Measurements from ENCODE around the gene SELL.
"Not testable (repeated sequence)": the region's sequence is repeated elsewhere in the genome, so short reads cannot be mapped to it uniquely, and the experiment has no call there.

Gene SELL

DNA sequence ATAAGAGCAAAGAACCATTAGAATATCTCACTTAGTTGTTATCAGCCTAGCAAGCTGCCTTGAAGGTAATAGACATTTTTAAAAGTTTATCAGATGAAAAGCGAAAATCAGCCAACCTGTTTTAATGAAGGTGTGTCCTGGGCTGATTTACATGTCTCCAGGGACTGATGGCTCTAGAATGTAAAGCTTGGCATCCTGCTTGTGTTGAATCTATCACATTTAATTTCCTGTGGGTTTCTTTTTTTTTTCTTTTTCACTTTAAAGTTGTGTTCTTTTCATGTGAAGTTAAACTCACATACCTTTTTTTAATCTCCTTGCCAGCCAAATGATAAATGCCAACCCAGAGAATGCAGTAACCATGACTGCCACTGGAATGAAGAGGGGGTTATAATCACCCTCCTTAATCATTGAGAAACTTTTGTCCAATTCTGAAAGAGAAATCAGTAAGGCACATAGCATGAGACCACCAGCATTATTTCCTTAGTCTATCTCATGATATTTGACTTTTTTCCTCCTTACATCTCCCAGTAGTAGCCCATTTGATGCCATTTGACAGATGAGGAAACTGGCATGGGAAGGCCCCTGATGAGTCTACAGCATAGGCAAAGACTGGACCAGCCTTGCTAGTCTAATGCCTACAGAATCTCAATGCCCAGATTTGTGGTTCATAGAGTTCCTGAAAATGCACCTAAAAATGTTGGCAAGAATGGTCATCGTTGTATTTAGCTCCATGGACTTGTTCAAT, 10.0 kb downstream of the SELL start:
- no peak for DNase-seq

DNA sequence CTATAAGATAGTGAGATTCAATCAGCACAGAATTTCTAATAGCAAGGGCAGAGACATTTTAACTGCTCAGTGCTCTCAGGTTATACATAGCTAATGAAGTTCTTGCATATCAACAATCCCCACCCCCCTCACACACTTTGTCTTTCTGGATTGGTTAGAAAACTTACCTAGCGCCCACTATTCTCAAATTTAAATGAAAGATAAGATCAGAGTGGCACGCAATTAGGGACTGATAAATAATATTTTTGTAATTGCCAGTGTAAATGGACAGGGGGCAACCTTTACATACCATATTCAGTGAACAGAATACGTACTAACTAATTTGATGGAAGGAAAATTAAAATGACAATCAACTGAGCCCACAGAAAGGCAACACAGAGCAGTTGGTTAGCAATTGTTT, 11.7 kb downstream of the SELL start:
- DNase-seq, result no peak

DNA sequence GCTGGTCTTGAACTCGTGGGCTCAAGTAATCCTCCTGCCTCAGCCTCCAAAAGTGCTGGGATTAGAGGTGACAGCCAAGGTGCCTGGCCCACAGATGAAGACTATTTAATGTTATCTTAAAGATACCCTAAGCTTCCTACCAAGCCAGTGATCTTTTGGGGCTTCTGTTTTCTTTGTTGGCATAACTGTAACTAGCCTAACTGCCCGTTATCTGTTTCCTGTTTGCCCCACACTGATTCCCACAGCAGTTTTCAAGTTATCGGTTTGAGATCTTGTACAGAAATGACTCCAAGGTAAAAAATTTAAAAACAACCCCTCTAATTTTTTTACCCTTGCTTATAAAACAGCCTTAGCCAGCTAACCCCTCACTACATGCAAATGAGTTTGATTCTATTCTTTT, 12.4 kb downstream of the SELL start:
- DNase-seq, result no peak

DNA sequence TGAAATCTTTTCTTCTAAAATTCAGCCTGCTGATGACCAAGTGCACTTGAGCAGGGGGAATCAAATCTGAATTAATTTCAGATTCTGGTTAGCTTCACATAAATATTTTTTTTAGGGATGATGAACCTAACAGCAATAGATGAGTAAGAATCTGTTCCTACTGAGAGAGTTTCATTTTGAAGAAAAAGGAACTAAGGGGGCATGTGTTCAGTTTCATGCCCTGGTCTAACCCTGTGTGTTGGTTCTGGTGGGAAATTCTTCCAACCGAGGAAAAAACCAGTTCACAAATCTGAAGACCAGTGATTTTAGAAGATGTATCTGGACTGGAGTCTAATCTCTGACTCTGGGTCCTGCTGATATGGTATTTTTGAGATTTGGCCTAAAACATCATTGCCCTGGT, 13.7 kb downstream of the SELL start:
- DNase-seq, result no peak

DNA sequence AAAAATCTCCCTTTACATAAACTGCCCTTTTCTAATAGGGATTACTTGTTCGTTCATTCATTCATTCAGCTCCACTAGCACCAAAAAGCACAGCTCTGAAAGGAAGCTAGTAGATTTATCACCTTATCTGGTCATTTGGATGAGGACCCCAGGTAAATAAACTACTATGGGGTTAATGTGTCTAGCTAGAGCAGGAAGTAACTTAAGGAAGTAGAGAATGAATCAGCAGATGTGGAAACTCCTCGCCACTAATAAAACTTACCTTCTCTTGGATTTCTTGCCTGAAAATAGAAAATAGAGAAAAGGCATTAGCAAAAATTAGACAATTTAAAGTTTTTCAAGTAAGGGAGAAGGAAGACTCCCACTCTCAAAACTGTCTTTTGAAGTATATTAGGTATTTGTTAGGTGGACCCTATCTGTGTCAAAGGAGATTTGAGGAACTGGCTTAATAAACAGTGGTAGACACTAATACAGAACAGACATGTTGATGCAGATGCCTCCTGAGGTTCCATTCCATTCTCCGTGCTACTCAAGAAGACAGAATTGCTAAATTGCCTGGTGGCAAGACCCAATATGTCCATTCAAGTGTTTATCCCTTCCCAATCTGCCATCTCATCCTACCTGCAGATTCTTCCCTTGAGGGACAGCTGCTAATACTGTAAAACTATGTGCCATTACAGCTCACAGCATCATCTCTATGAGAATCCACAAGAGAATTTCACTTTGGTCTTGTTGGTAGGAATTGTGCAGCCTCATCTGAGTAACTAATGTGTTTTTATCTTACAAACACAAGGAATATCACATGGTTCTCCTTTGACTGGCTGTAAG, 14.9 kb downstream of the SELL start:
- no peak for DNase-seq

DNA sequence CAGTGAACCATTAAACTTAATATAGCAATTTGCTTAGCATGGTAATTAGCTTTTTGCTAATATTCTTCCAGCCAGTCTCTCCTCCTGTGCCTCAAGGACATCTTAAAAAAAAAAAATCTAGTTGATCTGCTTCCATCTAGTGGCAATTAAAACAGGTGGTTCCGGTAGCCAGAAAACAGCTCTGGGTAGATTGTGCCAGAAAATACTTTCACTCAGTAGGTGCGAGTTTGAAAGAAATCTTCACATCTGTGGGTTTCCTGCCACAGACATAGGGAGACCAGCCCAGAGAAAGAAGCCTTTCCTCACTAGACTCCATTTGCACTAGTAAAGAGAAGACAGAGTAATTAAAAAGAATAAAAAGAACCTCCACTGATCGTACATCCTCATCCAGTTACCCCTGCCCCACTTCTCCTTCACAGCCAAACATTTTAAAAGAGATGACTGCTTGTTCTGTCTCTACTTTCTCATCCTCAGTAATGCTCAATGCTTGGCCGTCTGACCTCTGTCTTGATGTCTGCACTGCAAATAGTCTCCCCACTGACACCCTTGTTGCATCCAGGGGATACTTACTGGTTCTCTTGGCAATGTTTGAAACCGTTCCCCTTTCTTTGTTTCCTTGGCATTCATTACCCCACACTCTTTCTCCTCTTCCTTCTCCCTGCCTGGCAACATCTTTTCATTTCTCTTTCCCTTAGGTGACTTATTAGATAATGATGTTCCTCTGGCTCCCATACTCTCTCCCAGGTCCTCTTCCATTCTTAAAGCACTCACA, 16.9 kb downstream of the SELL start:
- no peak for DNase-seq

DNA sequence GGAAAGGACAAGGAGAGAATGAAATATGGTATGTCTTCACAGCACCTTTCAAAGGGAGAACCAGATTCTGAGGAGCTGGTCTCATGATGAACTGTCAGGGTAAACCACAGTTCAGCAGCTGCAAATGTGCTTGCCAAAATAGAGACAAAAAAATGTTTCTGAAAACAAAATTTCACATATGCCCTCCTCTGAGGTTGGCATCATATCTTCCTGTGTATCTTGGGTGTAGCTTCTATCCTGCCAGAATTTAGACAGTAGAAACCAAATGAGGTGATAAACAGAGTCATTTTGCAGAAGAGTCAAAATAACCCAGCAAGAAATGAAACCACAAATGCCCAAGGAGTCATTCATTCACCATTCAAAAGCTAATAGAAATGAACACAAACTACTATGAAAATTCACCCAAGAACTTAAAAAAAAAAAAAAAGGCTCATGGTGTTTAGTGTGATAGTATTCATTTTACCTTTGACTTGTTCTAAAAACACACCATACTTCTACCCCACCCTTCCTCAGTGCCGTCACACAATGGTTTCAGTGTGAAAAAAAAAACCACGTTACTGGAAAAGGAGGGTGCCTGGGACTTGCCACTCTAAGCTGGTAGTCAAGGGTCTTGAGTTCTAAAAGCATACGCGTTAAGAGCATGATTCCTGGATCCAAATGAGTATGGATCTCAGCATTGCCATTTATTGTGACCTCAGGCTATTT, 18.5 kb downstream of the SELL start:
- no peak for DNase-seq

DNA sequence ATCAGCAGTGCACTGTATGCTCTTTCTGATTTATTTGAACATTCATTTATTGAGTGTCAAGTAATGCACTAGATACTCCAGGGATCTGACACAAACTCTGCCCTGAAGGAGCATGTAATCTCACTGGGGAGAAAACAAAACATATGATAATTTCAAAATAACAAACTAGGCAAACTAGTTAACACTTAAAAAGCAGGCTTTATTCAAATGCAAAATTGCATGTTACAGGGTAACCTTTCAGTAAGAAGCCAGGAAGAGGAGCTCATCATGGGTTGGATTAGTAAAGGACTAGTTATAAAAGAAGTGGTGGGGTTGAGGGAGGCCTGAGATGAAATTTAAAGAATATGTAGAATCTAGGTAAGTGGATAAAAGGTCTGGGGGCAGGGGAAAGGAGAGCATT, 20.9 kb downstream of the SELL start:
- no peak for DNase-seq

DNA sequence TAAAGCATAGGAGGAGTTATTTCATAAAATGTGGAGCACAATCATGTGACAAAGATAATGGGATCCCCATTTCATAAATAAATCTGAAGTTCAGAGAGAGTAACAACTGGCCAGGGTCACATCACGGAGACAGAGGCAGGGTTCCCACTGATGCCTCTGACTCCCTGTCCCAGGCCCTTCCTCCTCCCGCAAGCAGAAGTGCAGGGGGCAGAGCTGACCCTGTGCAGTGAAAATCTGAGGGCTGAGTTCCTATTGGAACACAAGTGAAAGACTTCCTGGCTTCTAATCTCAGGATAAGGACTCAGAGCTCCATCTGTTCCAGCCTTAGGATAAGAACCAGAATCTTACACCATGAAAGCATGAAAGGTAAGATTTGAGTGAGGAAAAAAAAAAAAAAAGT, 22.0 kb downstream of the SELL start:
- DNase-seq, result no peak

DNA sequence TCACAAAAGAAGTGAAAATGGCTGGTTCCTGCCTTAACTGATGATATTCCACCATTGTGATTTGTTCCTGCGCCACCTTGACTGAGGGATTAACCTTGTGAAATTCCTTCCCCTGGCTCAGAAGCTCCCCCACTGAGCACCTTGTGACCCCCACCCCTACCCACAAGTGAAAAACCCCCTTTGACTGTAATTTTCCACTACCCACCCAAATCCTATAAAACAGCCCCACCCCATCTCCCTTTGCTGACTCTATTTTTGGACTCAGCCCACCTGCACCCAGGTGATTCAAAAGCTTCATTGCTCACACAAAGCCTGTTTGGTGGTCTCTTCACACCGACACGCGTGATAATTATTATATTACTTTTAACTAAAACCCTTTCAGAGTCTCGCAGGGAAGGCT, 23.0 kb downstream of the SELL start:
- not testable (repeated sequence) for DNase-seq

DNA sequence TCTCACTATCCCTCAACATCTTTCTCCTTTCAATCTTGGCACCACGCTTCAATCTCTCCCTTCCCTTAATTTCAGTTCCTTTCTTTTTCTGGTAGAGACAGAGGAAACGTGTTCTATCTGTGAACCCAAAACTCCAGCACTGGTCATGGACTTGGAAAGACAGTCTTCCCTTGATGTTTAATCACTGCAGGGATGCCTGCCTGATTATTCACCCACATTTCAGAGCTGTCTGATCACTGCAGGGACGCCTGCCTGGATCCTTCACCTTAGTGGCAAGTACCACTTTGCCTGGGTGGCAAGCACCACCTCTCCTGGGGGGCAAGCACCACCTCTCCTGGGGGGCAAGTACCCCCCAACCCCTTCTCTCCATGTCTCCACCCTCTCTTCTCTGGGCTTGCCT, 27.8 kb downstream of the SELL start:
- DNase-seq, result peak; percentile 21

DNA sequence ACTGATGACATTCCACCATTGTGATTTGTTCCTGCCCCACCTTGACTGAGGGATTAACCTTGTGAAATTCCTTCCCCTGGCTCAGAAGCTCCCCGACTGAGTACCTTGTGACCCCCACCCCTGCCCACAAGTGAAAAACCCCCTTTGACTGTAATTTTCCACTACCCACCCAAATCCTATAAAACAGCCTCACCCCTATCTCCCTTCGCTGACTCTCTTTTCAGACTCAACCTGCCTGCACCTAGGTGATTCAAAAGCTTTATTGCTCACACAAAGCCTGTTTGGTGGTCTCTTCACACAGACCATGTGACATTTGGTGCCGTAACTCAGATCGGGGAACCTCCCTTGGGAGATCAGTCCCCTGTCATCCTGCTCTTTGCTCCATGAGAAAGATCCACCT, 28.3 kb downstream of the SELL start:
- DNase-seq, result not testable (repeated sequence)

DNA sequence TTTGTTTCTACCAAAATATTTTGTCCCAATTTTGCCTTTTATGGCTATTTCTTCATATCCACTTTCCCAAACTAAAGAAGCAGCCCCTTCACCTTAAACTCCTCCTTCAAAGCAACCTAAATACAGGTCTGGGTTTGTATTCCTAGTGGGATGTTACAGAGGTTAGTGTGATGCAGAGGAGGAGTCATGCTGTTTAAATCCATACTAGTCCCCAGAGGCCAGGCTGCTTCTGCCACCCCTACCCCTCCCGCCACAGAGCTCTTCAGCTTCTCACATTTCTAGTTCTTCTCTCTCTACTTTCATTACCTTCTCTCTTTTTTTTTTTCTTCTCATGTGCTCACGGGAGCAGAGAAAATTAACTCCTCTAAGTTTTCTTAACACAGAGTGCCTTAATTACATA, 29.3 kb downstream of the SELL start:
- no peak for DNase-seq

DNA sequence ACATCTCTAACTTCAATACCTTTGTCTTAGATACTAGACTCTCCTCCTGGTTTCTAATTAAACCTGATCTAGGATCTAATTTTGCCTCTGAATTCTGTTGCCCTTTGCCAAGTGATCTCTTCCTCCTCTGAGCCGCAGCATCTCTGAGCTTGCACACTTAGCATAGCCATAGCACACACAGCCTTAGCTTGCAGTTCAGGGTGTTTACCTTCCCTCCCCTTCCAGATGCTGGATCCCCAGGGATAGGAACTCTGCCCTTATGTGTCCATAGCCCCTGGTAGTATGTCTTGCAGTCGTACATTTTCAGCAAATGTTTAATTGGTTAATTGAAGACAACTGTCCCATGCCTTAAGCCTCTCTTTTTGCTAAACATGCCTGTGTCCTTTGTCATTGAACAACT, 30.3 kb downstream of the SELL start:
- no peak for DNase-seq

DNA sequence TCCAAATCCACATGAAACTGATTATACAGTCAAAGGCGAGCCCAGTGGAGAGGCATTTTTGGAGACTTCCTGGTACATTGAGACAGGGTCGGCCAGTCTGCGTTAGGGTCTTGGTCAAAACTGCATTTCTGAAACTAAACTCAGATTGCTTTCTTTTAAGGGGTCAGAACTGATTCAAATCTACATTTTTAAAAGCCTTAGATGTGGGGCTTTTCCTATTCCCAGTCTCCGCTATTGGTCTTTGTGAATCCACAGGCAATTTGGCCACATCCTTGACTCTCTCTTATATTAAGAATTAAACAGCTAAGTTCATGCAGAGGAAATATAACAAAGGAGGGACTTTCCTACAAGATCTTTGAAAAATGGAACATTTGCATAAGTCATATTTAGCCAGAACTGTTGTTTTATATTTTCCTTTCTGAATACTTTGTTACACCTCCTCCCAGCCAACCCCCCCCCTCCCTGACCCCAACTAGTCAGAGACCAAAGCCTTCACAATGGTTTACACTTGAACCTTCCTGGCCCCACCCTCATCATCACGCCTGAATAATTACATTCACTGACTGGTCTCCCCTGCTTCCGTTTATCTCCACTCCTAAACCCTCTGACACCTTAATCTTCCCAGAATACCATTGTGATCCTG, 30.9 kb downstream of the SELL start:
- DNase-seq, result no peak

DNA sequence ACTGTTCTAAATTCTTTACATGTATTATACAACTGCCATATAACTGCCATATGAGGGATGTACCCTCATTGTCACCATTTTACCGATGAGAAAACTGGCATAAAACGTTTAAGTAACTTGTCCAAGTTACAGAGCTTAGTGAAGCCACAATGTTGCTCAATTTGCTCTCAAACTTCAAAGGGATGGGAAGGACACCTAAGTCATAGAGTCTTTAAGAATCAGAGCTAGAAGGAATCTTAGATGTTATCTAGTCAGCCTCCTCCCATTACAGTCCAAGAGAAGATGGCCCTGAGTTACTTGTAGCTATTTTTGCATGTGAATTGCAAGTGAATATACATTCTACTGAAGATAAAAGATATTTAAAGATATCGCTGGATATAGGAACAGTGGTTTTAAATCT, 31.7 kb downstream of the SELL start:
- no peak for DNase-seq

DNA sequence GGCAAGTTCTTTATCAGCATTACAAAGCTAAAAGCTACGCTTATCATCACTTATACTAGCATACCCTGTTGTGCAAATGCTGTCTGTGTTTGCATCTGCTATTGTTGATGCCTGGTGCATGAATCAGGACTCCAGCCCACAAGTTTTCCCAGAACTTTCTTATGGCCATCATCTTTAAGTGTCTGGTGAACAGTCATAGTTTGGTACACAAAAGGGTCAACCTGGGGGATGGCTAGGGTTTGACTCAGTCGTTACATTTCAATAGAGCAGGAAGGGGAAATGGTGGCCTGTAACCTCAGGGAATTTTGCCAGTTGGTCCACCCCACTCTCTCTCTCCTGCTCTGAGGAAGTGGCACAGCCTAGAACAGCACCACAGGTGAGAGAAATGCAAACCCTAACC, 35.4 kb downstream of the SELL start:
- peak; percentile 90 for DNase-seq

DNA sequence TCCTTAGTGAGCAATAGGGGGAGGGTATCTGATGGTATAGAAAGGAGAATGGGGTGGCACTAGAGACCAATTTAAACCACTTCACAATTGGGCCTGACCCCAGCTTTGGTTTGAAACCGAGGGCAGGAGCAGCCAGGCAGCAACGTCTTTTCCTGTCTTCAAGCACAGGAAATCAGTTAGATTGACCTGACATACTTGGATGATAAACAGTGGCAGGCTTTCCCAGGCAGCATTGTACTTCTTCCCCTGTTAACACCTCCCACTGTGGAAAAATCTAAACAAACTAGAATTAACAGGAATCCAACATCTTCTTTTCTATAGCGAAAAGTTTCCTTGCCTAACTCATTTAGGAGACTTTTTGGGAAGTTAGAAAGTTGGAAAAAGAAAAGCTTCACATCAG, 40.6 kb downstream of the SELL start:
- no peak for DNase-seq

DNA sequence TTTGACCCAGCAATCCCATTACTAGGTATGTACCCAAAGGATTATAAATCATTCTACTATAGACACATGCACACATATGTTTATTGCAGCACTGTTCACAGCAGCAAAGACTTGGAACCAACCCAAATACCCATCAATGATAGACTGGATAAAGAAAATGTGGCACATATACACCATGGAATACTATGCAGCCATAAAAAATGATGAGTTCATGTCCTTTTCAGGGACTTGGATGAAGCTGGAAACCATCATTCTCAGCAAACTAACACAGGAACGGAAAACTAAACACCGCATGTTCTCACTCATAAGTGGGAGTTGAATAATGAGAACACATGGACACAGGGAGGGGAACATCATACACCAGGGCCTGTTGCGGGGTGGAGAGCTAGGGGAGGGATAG, 41.2 kb downstream of the SELL start:
- not testable (repeated sequence) for DNase-seq

DNA sequence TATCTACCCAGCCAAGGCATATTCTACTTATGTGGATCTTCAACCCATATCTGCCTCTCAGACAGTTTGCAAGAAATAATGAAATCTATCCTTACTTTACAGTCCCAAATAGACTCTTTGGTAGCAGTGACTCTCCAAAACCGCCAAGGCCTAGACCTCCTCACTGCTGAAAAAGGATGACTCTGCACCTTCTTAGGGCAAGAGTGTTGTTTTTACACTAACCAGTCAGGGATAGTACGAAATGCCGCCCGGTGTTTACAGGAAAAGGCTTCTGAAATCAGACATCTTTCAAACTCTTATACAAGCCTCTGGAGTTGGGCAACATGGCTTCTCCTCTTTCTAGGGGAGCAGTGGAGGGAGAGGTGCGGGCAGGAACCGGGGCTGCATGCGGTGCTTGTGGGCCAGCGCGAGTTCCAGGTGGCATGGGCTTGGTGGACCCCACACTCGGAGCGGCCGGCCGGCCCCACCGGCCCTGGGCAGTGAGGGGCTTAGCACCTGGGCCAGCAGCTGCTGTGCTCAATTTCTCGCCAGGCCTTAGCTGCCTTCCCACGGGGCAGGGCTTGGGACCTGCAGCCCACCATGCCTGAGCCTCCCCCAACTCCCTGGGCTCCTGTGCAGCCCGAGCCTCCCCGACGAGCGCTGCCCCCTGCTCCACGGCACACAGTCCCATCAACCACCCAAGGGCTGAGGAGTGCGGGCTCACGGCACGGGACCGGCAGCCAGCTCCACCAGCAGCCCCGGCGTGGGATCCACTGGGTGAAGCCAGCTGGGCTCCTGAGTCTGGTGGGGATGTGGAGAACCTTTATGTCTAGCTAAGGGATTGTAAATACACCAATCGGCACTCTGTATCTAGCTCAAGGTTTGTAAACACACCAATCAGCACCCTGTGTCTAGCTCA, 43.5 kb downstream of the SELL start:
- not testable (repeated sequence) for DNase-seq

DNA sequence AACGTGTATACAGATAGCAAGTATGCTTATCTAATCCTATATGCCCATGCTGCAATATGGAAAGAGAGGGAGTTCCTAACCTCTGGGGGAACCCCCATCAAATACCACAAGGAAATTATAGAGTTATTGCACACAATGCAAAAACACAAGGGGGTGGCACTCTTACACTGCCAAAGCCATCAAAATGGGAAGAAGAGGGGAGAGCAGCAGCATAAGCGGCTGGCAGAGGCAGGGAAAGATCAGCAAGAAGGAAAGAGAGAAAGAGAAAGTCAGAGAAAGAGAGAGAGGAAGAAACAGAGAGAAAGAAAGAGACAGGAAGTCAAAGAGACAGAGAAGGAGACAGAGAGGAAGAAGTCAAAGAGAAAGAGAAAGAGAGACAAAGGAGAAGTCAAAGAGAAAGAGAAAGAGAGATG, 44.2 kb downstream of the SELL start:
- not testable (repeated sequence) for DNase-seq

Data from NCI-H226 (cell line).